Stimulated activated CD4-positive, alpha-beta T cell treated with anti-CD3 and anti-CD28 coated beads, Interleukin-2, amount 100 ng/mL, for 4 hours (primary cell): ENCODE measurements around the gene HSD17B2.

Experiments
- DNase-seq: peaks from one replicate; pipeline ENCODE4 v3.0.0-alpha.2; 2020; ENCODE audit warnings: low read depth

The HSD17B2 gene

DNA sequence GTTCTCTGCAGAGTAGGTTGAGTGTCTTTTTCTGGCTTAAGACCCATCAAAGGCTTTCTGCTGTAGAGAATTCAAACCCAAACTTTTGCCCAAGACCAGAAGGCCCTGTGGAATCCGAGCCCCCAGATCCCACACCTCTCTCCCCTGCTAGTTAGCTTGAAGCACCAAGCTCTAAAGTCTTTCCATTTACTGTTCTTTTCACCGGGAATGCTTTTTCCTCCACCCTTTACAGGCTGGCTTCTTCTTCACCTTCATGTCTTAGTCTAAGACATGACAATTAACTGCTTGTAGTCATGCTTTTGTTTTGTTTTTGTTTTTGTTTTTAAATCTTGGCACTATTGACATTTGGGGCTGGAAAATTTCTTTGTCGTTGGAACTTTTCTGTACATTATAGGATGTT, 15.5 kb downstream of the HSD17B2 start:
- no peak for DNase-seq

DNA sequence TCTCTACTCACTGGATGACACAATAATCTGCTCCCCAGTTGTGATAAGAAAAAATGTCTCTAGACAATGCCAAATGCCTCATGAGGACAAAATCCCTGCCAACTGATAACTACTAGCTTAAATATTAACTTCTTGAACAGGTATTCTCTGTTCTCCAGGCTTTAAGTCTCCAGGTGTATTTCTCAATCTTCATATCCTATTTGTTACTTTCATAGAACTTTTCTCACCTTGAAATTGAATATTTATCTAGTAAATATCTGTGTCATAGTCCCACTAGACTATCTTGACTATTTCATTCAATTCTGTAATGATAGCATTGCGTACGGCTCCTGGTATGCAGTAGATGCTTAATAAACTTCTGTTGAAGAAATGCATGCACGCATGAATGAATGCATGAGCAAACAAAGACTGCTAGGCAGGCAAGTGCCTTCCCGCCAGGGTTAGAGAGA, 15.9 kb downstream of the HSD17B2 start:
- no peak for DNase-seq

GRCh38 chr16:82051656-82052055, 16.6 kb downstream of the HSD17B2 start:
- DNase-seq, result no peak

DNA sequence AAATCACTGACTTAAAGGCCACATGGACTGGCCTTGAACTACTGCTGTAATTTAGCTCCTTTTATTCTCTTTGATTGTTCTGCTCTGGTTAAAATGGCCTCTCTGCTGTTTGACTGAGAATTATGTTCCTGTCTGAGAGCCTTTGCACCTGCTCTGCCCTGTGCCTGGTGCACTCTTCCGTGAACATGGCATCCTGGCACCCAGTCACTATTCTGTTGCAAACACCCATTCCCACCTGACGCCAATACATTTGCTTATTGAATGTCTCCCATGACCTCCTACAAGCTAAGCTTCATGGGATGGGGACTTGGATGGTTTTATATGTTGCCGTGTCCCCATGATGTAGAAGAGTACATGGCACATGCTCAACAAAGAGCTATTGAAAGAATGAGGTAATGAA, 20.1 kb downstream of the HSD17B2 start:
- no peak for DNase-seq

- no peak for DNase-seq
Measured at GRCh38 chr16:82055728-82056549, 20.9 kb downstream of the HSD17B2 start.

- DNase-seq, result no peak
Measured at GRCh38 chr16:82056550-82056896, 21.5 kb downstream of the HSD17B2 start.

- no peak for DNase-seq
Measured at GRCh38 chr16:82059161-82059982, 24.3 kb downstream of the HSD17B2 start.

- no peak for DNase-seq
Measured at GRCh38 chr16:82059983-82060421, 24.9 kb downstream of the HSD17B2 start.

DNA sequence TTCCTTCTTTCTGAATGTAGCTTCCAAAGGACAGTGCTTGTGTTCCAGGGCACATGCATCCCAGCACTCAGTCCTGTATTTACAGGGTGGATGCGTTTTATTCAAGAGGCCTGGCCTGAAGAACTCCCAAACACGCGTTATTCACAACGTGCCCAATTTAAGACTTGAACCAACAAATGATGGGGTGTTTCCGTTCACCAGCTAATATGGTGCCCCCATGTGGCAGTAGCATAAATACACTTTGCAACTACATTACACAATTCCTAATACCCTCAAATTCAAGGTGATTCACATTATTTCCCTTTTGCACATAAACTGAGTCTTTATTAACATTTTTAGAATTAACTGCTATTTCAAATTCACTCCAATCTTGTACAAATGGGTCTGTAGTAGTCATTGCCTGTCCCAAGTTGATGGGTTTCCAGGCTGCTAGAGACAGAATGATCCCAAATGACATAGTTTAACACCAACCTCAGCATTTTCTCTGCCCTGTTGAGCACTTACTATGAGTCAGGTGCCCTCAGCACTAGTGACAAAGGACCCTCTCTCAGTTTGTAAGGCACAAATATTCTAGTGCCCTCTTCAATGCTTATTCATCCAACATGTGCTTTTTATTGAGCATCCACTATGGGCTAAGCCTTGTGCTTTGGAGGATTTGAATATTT, 26.9 kb downstream of the HSD17B2 start:
- DNase-seq, result no peak

- no peak for DNase-seq
Measured at GRCh38 chr16:82062645-82063058, 27.6 kb downstream of the HSD17B2 start.

DNA sequence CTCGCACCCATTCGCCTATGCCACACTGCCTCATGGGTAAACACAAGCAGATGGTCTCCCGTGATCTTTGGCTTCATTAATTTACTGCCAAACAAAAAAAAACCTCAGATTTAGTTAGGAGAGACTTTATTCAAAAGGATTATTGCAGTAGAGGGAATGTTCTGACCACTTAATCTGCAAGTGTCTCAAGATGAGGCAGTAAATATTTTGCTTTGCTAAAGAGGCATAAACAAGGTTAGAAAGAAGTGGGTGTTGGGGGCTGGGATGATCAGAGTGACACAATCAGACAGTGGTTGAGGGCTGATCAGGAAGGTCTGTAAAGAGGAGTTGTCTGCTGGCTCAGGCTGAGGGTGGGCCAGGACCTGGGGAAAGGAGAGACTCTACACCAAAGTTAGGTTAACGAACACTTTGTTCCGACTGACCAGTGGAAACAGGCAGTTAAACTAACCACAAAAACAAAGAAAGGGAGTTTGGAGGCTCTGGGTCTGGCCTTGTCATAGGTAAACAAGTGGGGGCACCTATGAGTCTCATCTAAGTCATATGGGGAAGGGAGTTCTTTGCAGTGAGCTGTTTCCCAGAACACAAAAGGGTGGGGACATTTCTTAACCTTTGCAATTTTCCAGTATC, 28.5 kb downstream of the HSD17B2 start:
- DNase-seq, result no peak

GRCh38 chr16:82067042-82067803, 32.2 kb downstream of the HSD17B2 start:
- no peak for DNase-seq

- no peak for DNase-seq
Measured at GRCh38 chr16:82067804-82068325, 32.8 kb downstream of the HSD17B2 start.

- no peak for DNase-seq
Measured at GRCh38 chr16:82070656-82071369, 35.8 kb downstream of the HSD17B2 start.

- DNase-seq, result no peak
Measured at GRCh38 chr16:82071421-82071820, 36.4 kb downstream of the HSD17B2 start.

GRCh38 chr16:82072313-82072712, 37.3 kb downstream of the HSD17B2 start:
- DNase-seq, result no peak

- DNase-seq, result no peak
Measured at GRCh38 chr16:82074019-82074558, 39.0 kb downstream of the HSD17B2 start.

DNA sequence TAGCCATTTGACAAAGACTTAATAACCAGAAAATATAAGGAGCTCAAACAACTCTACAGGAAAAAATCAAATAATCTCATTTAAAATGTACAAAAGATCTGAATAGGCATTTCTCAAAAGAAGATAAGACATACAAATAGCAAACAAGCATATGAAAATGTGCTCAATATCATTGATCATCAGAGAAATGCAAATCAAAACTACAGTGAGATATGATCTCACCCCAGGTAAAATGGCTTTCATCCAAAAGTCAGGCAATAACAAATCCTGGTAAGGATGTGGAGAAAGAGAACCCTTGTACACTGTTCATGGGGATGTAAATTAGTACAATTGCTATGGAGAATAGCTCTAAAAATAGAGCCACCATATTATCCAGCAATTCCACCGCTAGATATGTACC, 43.1 kb downstream of the HSD17B2 start:
- no peak for DNase-seq

- DNase-seq, result no peak
Measured at GRCh38 chr16:82079892-82080291, 44.8 kb downstream of the HSD17B2 start.

DNA sequence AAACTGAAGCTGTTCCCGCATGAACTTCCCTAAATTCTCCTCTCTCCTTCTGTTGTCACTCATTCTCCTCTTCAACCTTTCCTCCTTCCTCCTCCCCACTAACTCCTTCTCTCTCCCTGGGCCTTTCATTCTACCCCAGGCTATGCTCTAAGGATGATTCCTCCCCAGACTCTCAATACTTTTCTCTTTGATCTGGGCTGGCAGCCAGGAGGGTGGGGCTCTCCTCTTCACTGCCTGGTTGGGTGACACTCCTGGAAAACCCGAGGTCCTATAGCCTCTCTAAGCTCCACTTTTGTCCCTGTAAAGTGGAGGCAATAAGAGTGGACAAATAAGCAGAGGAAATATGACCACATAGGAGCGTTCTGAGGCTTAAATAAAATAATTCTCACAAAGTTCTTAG, 46.2 kb downstream of the HSD17B2 start:
- no peak for DNase-seq
